HFFc6 (cell line): ENCODE data around the gene IL36RN. TPM values are rescaled to one million over a fixed set of nuclear protein-coding genes. Genes with fewer than 3 reads are reported as not detected.

ENCODE experiments used
- DNase-seq: peaks from one replicate; pipeline ENCODE4 v3.0.0-alpha.2; 2018
- H3K27ac Mint-ChIP-seq: 2 replicates; pipeline ENCODE4 v1.8.0; 2020; ENCODE audit warnings: mild to moderate bottlenecking, mixed read lengths
- H3K27me3 Mint-ChIP-seq: 2 replicates; pipeline ENCODE4 v1.8.0; 2021; ENCODE audit warnings: mild to moderate bottlenecking, moderate library complexity, mixed read lengths; ENCODE audit not compliant: insufficient read depth
- H3K36me3 Mint-ChIP-seq: 2 replicates; pipeline ENCODE4 v1.8.0; 2021; ENCODE audit warnings: low read depth, mixed read lengths
- H3K4me1 Mint-ChIP-seq: 2 replicates; pipeline ENCODE4 v1.8.0; 2020; ENCODE audit warnings: low read depth, mixed read lengths
- H3K4me3 Mint-ChIP-seq: 2 replicates; pipeline ENCODE4 v1.8.0; 2020; ENCODE audit warnings: mild to moderate bottlenecking, moderate library complexity, mixed read lengths
- H3K9me3 Mint-ChIP-seq: 2 replicates; pipeline ENCODE4 v1.8.0; 2020; ENCODE audit warnings: mild to moderate bottlenecking, mixed read lengths
- total RNA-seq, 6 experiments: library from RNA; stranded (reverse); fragmentation: NEBNext Ultra II Directional; extraction: Animal tissue kit (Norgen Biotek cat#: 25700); gene quantifications; 2 replicates in 1 of 6; 3 replicates in 5 of 6; pipeline ENCODE4 v1.2.3, GENCODE V29; 2021
- TF ChIP-seq, protein P1 (sequence below): fragments of 200-600 bp; sonication (generic); IDR thresholded peaks from 2 replicates; pipeline ENCODE4 v1.5.0; 2021; ENCODE audit warnings: antibody characterized with exemption, mild to moderate bottlenecking

IL36RN gene
- total RNA-seq, 6 experiments from 2014 or later = not detected

DNA sequence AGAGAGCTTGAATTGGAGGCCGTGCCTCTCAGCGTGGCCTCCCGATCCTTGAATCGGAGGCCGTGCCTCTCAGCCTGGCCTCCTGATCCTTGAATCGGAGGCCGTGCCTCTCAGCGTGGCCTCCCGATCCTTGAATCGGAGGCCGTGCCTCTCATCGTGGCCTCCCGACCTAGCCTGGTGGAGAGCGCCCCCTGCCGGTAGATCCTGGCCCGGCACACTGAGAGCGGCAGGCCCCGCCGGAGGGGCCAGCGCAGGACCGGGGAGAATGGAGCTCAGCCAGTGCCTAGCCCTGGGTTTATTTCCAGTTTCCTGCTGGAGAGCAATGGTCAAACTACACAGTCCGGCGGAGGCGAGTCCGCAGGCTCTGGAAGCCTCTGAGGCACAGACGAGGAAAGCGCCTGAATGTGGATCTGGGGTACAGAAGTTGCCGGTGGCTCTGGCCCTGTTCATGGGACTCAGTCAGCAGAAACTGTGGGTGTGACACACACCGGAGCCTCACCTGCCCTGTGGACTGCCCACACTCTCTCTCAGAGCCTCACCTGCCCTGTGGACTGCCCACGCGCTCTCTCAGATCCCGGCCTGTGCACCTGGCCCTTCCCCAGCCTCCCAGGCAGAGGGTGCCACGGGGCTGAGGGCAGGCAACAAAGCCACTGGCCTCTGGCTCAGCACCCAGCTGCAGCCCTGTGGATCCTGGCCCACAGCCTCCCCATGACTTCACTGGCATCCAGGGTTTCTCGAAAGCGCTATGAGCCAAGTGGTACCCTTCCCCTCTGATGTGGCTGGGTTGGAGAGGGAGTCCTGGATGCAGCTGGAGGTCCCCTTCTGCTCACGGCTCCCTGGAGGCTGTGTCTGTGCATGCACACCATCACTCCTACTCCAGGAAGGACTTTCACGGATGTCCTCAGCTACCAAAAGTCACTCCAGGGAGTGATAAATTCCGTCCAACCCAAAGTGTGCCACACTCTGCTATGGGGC is 7.8 kb upstream of the IL36RN start:
- Mint-ChIP-seq H3K36me3 (peaks cover 9% of the 10 kb centered on the region), H3K27me3 (peaks cover 13% of the 10 kb centered on the region), H3K4me3 (no peak overlapping the region), H3K9me3 (peaks cover 25% of the 10 kb centered on the region), H3K4me1 (no peaks in the 10 kb centered on the region), H3K27ac (no peak overlapping the region)
- TF ChIP-seq, protein P1, sequence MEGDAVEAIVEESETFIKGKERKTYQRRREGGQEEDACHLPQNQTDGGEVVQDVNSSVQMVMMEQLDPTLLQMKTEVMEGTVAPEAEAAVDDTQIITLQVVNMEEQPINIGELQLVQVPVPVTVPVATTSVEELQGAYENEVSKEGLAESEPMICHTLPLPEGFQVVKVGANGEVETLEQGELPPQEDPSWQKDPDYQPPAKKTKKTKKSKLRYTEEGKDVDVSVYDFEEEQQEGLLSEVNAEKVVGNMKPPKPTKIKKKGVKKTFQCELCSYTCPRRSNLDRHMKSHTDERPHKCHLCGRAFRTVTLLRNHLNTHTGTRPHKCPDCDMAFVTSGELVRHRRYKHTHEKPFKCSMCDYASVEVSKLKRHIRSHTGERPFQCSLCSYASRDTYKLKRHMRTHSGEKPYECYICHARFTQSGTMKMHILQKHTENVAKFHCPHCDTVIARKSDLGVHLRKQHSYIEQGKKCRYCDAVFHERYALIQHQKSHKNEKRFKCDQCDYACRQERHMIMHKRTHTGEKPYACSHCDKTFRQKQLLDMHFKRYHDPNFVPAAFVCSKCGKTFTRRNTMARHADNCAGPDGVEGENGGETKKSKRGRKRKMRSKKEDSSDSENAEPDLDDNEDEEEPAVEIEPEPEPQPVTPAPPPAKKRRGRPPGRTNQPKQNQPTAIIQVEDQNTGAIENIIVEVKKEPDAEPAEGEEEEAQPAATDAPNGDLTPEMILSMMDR = peak; percentile 27; the same call in 1 of the 2 replicates
- DNase-seq = no peak

DNA sequence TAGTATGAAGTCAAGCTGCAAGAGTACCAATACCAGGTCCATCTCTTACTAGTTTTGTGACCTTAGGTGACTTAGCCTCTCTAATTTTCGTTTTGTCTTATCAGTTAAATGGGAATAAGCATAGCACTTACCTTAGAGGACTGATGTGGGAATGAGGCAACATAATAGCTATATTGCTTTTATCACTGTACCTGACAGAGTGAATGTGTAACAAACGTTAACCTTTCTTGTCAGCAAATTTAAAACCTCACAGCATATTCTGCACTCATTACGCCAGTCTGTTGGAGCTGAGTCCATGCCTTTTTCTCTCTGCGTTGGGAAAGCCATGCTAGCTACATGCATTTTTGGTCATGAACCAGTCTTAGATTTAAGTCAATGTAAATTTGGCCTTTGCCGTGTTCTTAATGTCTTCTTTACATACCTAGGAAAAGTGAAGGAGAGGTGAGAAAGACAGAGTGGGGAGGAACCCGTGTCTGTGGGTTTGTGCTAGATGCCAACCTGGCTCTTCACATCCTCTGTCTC is 6.5 kb upstream of the IL36RN start, which contains the start of gene IL36B:
IL36B (minus strand) TSS at position 472 of the 522 bp plus-strand sequence.
- TF ChIP-seq, protein P1 = no peak
- no peak within 1 kb of the TSS for H3K27ac Mint-ChIP-seq
- peaks cover 9% of the 10 kb centered on the region for H3K27me3 Mint-ChIP-seq
- no peak for DNase-seq
- H3K4me3 Mint-ChIP-seq = no peak within 1 kb of the TSS
- peaks cover 9% of the 10 kb centered on the region for H3K36me3 Mint-ChIP-seq
- H3K9me3 Mint-ChIP-seq = peaks cover 27% of the 10 kb centered on the region
- H3K4me1 Mint-ChIP-seq = no peaks in the 10 kb centered on the region

DNA sequence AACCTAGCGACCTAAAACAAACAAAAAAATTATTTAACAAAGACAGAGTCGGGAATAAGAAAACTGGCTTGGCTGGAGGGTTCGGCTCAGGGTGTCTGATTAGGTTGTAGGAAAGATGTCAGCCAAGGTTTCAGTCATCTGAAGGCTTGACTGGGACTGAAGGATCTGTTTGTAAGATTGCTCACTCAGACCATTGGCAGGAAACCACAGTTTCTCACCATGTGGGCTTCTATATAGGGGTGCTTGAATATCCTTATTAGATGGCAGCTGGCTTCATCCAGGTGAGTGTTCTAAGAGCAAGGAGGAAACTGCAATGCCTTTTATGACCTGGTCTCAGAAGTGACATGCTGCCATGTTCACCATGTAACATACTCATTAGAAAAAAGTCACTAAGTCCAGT is 5.3 kb upstream of the IL36RN start:
- Mint-ChIP-seq H3K4me1 (no peaks in the 10 kb centered on the region), H3K27me3 (peaks cover 9% of the 10 kb centered on the region), H3K36me3 (peaks cover 9% of the 10 kb centered on the region), H3K4me3 (no peak overlapping the region), H3K9me3 (peaks cover 27% of the 10 kb centered on the region), H3K27ac (no peak overlapping the region)
- TF ChIP-seq, protein P1 = no peak
- no peak for DNase-seq

DNA sequence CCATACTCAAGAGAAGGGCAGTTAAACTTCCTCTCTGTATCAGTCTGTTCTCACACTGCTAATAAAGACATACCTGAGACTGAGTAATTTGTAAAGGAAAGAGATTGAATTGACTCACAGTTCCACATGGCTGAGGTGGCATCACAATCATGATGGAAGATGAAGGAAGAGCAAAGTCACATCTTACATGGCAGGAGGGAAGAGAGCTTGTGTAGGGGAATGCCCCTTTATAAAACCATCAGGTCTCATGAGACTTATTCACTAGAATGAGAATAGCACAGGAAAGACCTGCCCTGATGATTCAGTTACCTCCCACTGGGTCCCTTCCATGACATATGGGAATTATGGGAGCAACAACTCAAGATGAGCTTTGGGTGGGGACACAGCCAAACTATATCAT is 4.9 kb upstream of the IL36RN start:
- peaks cover 9% of the 10 kb centered on the region for H3K36me3 Mint-ChIP-seq
- TF ChIP-seq, protein P1 = no peak
- peaks cover 12% of the 10 kb centered on the region for H3K27me3 Mint-ChIP-seq
- H3K4me1 Mint-ChIP-seq = no peaks in the 10 kb centered on the region
- H3K27ac Mint-ChIP-seq = no peak overlapping the region
- no peak for DNase-seq
- peaks cover 27% of the 10 kb centered on the region for H3K9me3 Mint-ChIP-seq
- no peak overlapping the region for H3K4me3 Mint-ChIP-seq

DNA sequence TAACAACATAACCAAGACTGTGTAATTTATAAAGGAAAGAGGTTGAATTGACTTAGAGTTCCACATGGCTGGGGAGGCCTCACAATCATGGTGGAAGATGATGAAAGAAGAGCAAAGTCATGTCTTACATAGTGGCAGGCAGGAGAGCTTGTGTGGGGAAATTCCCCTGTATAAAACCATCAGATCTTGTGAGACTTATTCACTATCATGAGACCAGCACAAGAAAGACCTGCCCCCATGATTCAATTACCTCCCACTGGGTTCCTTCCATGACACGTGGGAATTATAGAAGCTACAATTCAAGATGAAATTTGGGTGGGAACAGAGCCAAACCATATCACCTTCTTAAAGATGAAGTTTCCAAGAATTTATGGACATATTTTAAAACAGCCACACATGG is 2.5 kb upstream of the IL36RN start:
- no peak overlapping the region for H3K4me3 Mint-ChIP-seq
- no peaks in the 10 kb centered on the region for H3K4me1 Mint-ChIP-seq
- H3K27me3 Mint-ChIP-seq = peaks cover 23% of the 10 kb centered on the region
- no peak overlapping the region for H3K27ac Mint-ChIP-seq
- peaks cover 27% of the 10 kb centered on the region for H3K9me3 Mint-ChIP-seq
- DNase-seq = no peak
- TF ChIP-seq, protein P1 = no peak
- peaks cover 9% of the 10 kb centered on the region for H3K36me3 Mint-ChIP-seq
